Measurements from ENCODE around the gene DPH3. TPM values are rescaled to one million over a fixed set of nuclear protein-coding genes. Genes with fewer than 3 reads are reported as not detected.
A peak's percentile ranks its signal among the peaks of the same experiment; 100 is the strongest.

Gene DPH3
- total and polyA plus RNA-seq, 10 of the 15 experiments (the other 5 are each of a cell fraction or from before 2014, with no cell fraction given): 10.8 to 71.8 (median 23.4) TPM

- TF ChIP-seq PKNOX1 (IDR thresholded peaks at IDR 0.05): no peak
- TF ChIP-seq RUNX3 (IDR thresholded peaks at IDR 0.05; ENCODE audit: low read length): peak; percentile 55; the same call in 1 of the 2 replicates
- no peak for TF ChIP-seq SREBF2 (IDR thresholded peaks at IDR 0.05; ENCODE audit: low read length)
- no peak for TF ChIP-seq HSF1 (IDR thresholded peaks at IDR 0.05; ENCODE audit: low read depth, low read length)
- no peak for TF ChIP-seq ZBED1 (IDR thresholded peaks at IDR 0.05; ENCODE audit: borderline replicate concordance)
- no peak for TF ChIP-seq NFYA (IDR thresholded peaks at IDR 0.05; ENCODE audit: borderline replicate concordance, low read depth, low read length)
- TF ChIP-seq, protein P1, sequence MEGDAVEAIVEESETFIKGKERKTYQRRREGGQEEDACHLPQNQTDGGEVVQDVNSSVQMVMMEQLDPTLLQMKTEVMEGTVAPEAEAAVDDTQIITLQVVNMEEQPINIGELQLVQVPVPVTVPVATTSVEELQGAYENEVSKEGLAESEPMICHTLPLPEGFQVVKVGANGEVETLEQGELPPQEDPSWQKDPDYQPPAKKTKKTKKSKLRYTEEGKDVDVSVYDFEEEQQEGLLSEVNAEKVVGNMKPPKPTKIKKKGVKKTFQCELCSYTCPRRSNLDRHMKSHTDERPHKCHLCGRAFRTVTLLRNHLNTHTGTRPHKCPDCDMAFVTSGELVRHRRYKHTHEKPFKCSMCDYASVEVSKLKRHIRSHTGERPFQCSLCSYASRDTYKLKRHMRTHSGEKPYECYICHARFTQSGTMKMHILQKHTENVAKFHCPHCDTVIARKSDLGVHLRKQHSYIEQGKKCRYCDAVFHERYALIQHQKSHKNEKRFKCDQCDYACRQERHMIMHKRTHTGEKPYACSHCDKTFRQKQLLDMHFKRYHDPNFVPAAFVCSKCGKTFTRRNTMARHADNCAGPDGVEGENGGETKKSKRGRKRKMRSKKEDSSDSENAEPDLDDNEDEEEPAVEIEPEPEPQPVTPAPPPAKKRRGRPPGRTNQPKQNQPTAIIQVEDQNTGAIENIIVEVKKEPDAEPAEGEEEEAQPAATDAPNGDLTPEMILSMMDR (IDR thresholded peaks at IDR 0.05 in 2 of 3, conservative IDR thresholded peaks at IDR 0.05 in 1 of 3; ENCODE audit: control insufficient read depth in 2 of 3, extremely low read depth in 1 of 3, insufficient read depth in 1 of 3, low read depth in 3 of 3, low read length in 3 of 3): no peak
- TF ChIP-seq CREB1 (IDR thresholded peaks at IDR 0.05; ENCODE audit: low read depth): 0 out of 2 replicates have a peak, but pooled peaks have one; percentile 36
- TF ChIP-seq EED (IDR thresholded peaks at IDR 0.05; ENCODE audit: low read depth): 0 out of 2 replicates have a peak, but pooled peaks have one; percentile 34
- no peak for TF ChIP-seq SREBF1 (IDR thresholded peaks at IDR 0.05; ENCODE audit: low read length)
- no peak for TF ChIP-seq KDM1A (IDR thresholded peaks at IDR 0.05; ENCODE audit: borderline replicate concordance)
- no peak for TF ChIP-seq TAF1 (IDR thresholded peaks at IDR 0.05; ENCODE audit: borderline replicate concordance, low read depth, low read length)
- no peak for TF ChIP-seq PAX8 (IDR thresholded peaks at IDR 0.05)
- TF ChIP-seq FOXK2 (IDR thresholded peaks at IDR 0.05): no peak
- TF ChIP-seq PML (IDR thresholded peaks at IDR 0.05; ENCODE audit: low read length): peak; percentile 69; the same call in 1 of the 2 replicates
- no peak for TF ChIP-seq PBX3 (IDR thresholded peaks at IDR 0.05; ENCODE audit: insufficient replicate concordance, low read depth, low read length)
- TF ChIP-seq TBL1XR1 (IDR thresholded peaks at IDR 0.05; ENCODE audit: low read depth, low read length): no peak
- TF ChIP-seq RFX5 (IDR thresholded peaks at IDR 0.05; ENCODE audit: low read depth, low read length): peak; percentile 95
- no peak for TF ChIP-seq SKIL (IDR thresholded peaks at IDR 0.05; ENCODE audit: low read depth, poor library complexity, severe bottlenecking)
- no peak for TF ChIP-seq FOXM1 (IDR thresholded peaks at IDR 0.05; ENCODE audit: low read depth, low read length)
- TF ChIP-seq SMAD5 (IDR thresholded peaks at IDR 0.05; ENCODE audit: low read depth): no peak
- TF ChIP-seq MYB (IDR thresholded peaks at IDR 0.05; ENCODE audit: borderline replicate concordance, low read depth, low read length): no peak
- no peak for TF ChIP-seq BMI1 (IDR thresholded peaks at IDR 0.05; ENCODE audit: borderline replicate concordance)
- no peak for TF ChIP-seq ZSCAN29 (IDR thresholded peaks at IDR 0.05)
- 0 out of 2 replicates have a peak, but pooled peaks have one; percentile 26 for TF ChIP-seq IKZF1 (conservative IDR thresholded peaks at IDR 0.05)
- TF ChIP-seq NFIC (IDR thresholded peaks at IDR 0.05; ENCODE audit: low read depth, low read length): no peak
These were observed 47.3 kb upstream of the DPH3 start (continued) for GRCh38 chr3:16311960-16312451.

Measured in GM12878 (cell line).